ENCODE data around the gene COX7A2. TPM values are rescaled to one million over a fixed set of nuclear protein-coding genes. Genes with fewer than 3 reads are reported as not detected.

The COX7A2 gene
- total RNA-seq, 1 experiment from 2014 or later, result 600 TPM

DNA sequence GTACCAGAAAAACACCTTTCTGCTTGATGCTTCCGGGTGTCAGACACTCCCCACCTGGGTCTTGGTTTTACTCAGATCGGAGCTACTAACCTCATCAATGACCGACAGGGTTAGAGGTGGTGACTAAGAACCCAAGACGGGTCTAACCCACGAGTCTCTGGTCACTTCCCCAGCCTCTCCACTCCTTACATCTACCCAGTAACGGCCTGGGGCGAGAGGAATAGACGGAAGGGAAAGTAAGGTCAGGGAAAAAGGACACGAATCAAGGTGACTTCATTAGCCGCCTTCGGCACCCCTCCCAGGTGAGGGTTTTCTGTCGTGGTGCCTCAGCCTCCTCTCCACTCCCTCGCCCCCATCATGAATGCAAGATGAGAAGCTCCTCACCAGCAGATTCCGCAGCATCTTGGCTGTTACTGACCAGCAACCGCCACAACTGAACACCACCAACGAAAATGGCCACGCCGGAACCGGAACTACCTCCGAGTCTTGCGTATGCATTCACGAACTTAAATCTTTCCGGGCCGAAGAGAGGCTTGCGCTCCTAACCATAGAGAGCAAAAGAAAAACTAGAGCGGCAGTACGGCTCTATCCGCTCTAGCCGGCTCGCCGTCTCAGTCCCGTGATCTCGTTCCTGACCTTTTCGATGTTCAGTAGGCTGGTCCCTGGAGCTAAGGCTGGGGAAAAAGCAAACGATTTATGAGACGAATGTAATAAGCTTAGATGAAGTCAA, at the start of gene COX7A2 (continued):
- TF ChIP-seq, protein P1, sequence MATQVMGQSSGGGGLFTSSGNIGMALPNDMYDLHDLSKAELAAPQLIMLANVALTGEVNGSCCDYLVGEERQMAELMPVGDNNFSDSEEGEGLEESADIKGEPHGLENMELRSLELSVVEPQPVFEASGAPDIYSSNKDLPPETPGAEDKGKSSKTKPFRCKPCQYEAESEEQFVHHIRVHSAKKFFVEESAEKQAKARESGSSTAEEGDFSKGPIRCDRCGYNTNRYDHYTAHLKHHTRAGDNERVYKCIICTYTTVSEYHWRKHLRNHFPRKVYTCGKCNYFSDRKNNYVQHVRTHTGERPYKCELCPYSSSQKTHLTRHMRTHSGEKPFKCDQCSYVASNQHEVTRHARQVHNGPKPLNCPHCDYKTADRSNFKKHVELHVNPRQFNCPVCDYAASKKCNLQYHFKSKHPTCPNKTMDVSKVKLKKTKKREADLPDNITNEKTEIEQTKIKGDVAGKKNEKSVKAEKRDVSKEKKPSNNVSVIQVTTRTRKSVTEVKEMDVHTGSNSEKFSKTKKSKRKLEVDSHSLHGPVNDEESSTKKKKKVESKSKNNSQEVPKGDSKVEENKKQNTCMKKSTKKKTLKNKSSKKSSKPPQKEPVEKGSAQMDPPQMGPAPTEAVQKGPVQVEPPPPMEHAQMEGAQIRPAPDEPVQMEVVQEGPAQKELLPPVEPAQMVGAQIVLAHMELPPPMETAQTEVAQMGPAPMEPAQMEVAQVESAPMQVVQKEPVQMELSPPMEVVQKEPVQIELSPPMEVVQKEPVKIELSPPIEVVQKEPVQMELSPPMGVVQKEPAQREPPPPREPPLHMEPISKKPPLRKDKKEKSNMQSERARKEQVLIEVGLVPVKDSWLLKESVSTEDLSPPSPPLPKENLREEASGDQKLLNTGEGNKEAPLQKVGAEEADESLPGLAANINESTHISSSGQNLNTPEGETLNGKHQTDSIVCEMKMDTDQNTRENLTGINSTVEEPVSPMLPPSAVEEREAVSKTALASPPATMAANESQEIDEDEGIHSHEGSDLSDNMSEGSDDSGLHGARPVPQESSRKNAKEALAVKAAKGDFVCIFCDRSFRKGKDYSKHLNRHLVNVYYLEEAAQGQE (IDR thresholded peaks at IDR 0.05; ENCODE audit: low read depth), result no peak

DNA sequence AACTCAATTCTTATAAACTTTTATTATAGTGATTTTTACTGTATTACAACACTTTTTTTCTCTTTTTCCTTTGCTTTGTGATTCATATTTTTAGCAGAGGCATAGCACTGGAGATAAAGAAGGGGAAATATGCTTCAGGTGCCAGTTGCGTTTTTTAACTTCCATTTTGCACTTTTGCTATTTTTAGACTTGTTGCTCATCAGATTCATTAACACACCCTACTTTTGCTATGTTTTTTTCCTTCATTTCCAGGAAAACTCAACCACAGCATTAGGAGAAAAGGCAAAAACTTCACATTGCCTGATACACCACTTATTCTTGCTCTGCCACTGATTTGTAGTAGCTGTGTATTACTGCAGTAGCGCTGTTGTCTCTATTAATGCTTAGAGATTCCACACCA, 49.0 kb upstream of the COX7A2 start:
- DNase-seq (ENCODE audit: low read depth, low spot score) (no peak), ATAC-seq (no peak)
- intact Hi-C loops (cut with micrococcal nuclease), result no loop called here
- Histone ChIP-seq H3K79me2 (ENCODE audit: insufficient read depth, low read length) (no peaks in the 10 kb centered on the region), H2AFZ (ENCODE audit: low read depth, low read length, poor library complexity, severe bottlenecking) (no peak overlapping the region), H3K9me2 (ENCODE audit: insufficient read depth) (no peaks in the 10 kb centered on the region), H3K27me3 (ENCODE audit: insufficient read depth, low read length) (no peaks in the 10 kb centered on the region), H3K9me3 (ENCODE audit: control insufficient read depth in 1 of 2, insufficient read depth in 1 of 2, low read depth in 1 of 2, low read length in 2 of 2) (no peaks in the 10 kb centered on the region), H3K4me2 (ENCODE audit: low read length) (no peak overlapping the region), H3K4me1 (ENCODE audit: control insufficient read depth in 1 of 2, insufficient read depth in 2 of 2, low read length in 2 of 2) (no peaks in the 10 kb centered on the region), H4K20me1 (ENCODE audit: insufficient read depth) (no peaks in the 10 kb centered on the region), H3K4me3 (replicated peaks in 1 of 2; ENCODE audit: low read depth in 1 of 2, low read length in 2 of 2) (no peak overlapping the region), H3K9ac (ENCODE audit: low read length) (no peak overlapping the region), H3K36me3 (ENCODE audit: control insufficient read depth in 1 of 2, insufficient read depth in 2 of 2, low read length in 2 of 2) (no peaks in the 10 kb centered on the region), H3K27ac (ENCODE audit: low read depth, low read length) (no peak overlapping the region)
- ChIA-PET POLR2A (no interaction called here), RAD21 (ENCODE audit: low non-redundant PET in 1 of 2, low total read pairs in 2 of 2, uncharacterized antibody in 2 of 2, unreplicated experiment in 2 of 2) (no interaction called here), CTCF (no interaction called here)
- BruUV-seq (replicated peaks), result no TSS peak
- no peak for TF ChIP-seq YY1 (IDR thresholded peaks at IDR 0.05; ENCODE audit: extremely low read depth, insufficient replicate concordance, low read depth, low read length)
- no peak for TF ChIP-seq RAD21 (IDR thresholded peaks at IDR 0.05; ENCODE audit: low read depth)
- TF ChIP-seq EZH2phosphoT487 (IDR thresholded peaks at IDR 0.05; ENCODE audit: borderline replicate concordance), result no peak
- no peak for TF ChIP-seq SIN3A (IDR thresholded peaks at IDR 0.05; ENCODE audit: low read depth)
- TF ChIP-seq, protein P2, sequence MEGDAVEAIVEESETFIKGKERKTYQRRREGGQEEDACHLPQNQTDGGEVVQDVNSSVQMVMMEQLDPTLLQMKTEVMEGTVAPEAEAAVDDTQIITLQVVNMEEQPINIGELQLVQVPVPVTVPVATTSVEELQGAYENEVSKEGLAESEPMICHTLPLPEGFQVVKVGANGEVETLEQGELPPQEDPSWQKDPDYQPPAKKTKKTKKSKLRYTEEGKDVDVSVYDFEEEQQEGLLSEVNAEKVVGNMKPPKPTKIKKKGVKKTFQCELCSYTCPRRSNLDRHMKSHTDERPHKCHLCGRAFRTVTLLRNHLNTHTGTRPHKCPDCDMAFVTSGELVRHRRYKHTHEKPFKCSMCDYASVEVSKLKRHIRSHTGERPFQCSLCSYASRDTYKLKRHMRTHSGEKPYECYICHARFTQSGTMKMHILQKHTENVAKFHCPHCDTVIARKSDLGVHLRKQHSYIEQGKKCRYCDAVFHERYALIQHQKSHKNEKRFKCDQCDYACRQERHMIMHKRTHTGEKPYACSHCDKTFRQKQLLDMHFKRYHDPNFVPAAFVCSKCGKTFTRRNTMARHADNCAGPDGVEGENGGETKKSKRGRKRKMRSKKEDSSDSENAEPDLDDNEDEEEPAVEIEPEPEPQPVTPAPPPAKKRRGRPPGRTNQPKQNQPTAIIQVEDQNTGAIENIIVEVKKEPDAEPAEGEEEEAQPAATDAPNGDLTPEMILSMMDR (IDR thresholded peaks at IDR 0.05 in 2 of 3, conservative IDR thresholded peaks at IDR 0.05 in 1 of 3; ENCODE audit: borderline replicate concordance in 1 of 3, insufficient read depth in 1 of 3, low read depth in 2 of 3, low read length in 2 of 3), result no peak
- TF ChIP-seq, protein P1 (IDR thresholded peaks at IDR 0.05; ENCODE audit: low read depth), result no peak
- no peak for TF ChIP-seq SRF (IDR thresholded peaks at IDR 0.05; ENCODE audit: low read depth)
- no peak for TF ChIP-seq ZNF274 (IDR thresholded peaks at IDR 0.05; ENCODE audit: low read depth, low read length)
- TF ChIP-seq CEBPB (IDR thresholded peaks at IDR 0.05; ENCODE audit: low read depth), result no peak
- no peak for TF ChIP-seq POLR2A (IDR thresholded peaks at IDR 0.05; ENCODE audit: borderline replicate concordance, extremely low read depth, insufficient read depth, insufficient read length)
- TF ChIP-seq POLR2AphosphoS5 (IDR thresholded peaks at IDR 0.05; ENCODE audit: low read depth, low read length), result no peak
- TF ChIP-seq CBX3 (IDR thresholded peaks at IDR 0.05; ENCODE audit: low read depth), result no peak
